ENCODE data around the gene TBC1D14.

DNA sequence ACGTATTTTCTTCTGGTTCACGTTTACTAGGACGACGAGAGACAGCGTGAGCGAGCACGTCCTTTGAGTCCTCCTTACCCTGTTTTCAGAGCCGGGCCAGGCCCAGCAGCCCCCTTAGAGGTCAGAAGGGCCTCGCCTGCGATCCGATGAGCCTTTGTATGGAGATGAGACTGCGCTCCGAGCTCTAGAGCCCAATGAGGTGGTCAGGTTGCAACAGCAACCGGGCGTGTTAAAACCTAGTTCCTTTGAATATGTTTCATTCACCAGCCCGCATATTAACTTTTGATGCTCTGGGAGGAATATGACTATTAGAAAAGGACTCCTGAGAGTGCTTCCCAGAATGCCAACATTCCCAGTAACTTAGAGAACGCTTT, 77.9 kb downstream of the TBC1D14 start:
- TF ChIP-seq, protein P1, sequence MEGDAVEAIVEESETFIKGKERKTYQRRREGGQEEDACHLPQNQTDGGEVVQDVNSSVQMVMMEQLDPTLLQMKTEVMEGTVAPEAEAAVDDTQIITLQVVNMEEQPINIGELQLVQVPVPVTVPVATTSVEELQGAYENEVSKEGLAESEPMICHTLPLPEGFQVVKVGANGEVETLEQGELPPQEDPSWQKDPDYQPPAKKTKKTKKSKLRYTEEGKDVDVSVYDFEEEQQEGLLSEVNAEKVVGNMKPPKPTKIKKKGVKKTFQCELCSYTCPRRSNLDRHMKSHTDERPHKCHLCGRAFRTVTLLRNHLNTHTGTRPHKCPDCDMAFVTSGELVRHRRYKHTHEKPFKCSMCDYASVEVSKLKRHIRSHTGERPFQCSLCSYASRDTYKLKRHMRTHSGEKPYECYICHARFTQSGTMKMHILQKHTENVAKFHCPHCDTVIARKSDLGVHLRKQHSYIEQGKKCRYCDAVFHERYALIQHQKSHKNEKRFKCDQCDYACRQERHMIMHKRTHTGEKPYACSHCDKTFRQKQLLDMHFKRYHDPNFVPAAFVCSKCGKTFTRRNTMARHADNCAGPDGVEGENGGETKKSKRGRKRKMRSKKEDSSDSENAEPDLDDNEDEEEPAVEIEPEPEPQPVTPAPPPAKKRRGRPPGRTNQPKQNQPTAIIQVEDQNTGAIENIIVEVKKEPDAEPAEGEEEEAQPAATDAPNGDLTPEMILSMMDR (IDR thresholded peaks at IDR 0.05 in 8 of 11, conservative IDR thresholded peaks at IDR 0.05 in 3 of 11): no peak
- TF ChIP-seq POLR2A (IDR thresholded peaks at IDR 0.05) (no peak), POLR2AphosphoS5 (IDR thresholded peaks at IDR 0.05) (no peak)

Data from spleen (tissue), 7 donors.